AG04449 (cell line): ENCODE measurements around the gene IDH3B.

Source experiments
- CTCF ChIA-PET: fragments of 350-600 bp; formaldehyde crosslinking; extraction: SDS; loops from one replicate; lab custom pipeline; 2021; ENCODE audit warnings: antibody characterized with exemption; lab: Yijun Ruan, JAX
- POLR2A ChIA-PET: fragments of 400-600, 350-600 bp; formaldehyde crosslinking; extraction: SDS; loops from one replicate; lab custom pipeline; 2020; ENCODE audit warnings: antibody characterized with exemption, inconsistent platforms; lab: Yijun Ruan, JAX
- DNase-seq: peaks from one replicate; pipeline ENCODE4 v3.0.0-alpha.2; 2010; ENCODE audit warnings: low read depth, low spot score
- H3K4me3 ChIP-seq: 2 replicates; pipeline ENCODE4 v1.5.1; 2011; ENCODE audit warnings: low read depth, mild to moderate bottlenecking, control low read depth, low read length
- CTCF ChIP-seq: IDR thresholded peaks from one replicate; pipeline ENCODE4 v1.5.1; 2011; ENCODE audit warnings: mild to moderate bottlenecking, moderate library complexity, low read length, control low read depth, inconsistent platforms; ENCODE audit not compliant: insufficient read depth; ENCODE audit errors: missing control alignments

IDH3B gene

DNA sequence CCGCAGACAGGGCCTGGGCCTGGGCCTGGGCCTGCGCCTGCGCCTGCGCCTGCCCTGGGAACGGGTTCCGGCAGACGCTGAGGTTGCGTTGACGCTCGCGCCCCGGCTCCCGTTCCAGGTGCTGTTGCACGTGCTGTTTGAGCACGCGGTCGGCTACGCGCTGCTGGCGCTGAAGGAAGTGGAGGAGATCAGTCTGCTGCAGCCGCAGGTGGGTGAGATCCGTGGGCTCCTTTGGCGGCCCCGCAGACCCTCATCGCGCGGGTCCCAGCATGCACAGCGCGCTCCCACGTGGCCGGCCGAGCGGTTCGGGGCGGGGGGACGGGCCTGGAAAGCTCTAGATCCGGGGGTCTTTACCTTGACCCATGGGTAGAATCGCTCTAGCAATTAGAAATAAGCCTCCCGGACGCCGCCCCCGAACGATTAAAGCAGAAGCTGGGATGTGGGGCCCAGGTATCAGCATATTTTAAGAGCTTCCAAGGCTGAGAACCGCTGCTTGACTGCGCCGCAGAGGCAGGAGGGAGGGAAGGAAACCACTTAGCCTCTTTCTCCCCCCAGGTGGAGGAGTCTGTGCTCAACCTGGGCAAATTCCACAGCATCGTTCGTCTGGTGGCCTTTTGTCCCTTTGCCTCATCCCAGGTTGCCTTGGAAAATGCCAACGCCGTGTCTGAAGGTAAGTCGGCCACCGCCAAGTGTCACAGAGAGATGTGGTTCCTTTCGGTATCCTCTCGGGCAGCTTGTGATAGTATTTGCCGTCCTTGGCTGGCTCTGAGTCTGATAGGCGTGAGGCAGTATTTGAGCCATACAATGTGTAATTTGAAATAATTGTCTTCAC lies 11.1 kb downstream of the IDH3B start:
- POLR2A ChIA-PET, result interaction anchor here (0.6 to 4.5 kb wide), 12 partner anchors 8 to 589 kb away, joined by 3 to 36 read pairs (median 4); partner anchors contain the start of genes IDH3B and SNRPB
- CTCF ChIA-PET, result interaction anchor here (1.0 to 2.8 kb wide), 3 partner anchors 128 to 131 kb away, joined by 7 to 12 read pairs (median 9); no protein-coding TSS in a partner anchor
- DNase-seq, result no peak

GRCh38 chr20:2651772-2652723 lies 12.0 kb downstream of the IDH3B start, which contains the start of gene NOP56:
TSS of gene NOP56 (plus strand) at chr20:2652632. CDS start at chr20:2652661, 29 bp downstream.
- CTCF ChIA-PET, result interaction anchor here (1.0 to 2.8 kb wide), 3 partner anchors 9 to 130 kb away, joined by 3 to 12 read pairs (median 7); no protein-coding TSS in a partner anchor
- POLR2A ChIA-PET, result interaction anchor here (0.5 to 4.5 kb wide), 16 partner anchors 8 to 590 kb away, joined by 3 to 36 read pairs (median 4); partner anchors contain the start of genes IDH3B and SNRPB
- no peak for TF ChIP-seq CTCF
- DNase-seq, result no peak
- peak within 1 kb of the TSS; percentile 90 for H3K4me3 ChIP-seq

More for the DNA sequence above, 11.1 kb downstream of the IDH3B start:
- peak overlapping the region; percentile 90 for H3K4me3 ChIP-seq
- TF ChIP-seq CTCF, result no peak

DNA sequence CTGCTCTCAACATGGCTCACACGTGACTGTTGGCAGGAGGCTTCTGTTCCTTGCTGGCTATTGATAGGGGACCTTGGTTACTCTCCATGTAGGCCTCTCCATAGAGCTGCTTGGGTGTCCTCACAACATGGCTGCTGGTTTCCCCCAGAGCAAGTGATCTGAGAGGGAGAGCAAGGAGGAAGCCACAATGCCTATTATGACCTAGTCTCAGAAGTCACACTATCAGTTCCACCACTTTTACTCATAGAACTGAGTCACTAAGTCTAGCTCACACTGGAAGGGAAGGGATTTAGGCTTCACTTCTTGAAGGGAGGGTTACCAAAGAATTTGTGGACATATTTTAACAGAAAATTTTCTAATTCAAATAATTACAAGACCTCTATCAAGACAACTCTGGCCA lies 20.3 kb downstream of the IDH3B start:
- H3K4me3 ChIP-seq, result no peak overlapping the region
- TF ChIP-seq CTCF, result no peak
- ChIA-PET CTCF (interaction anchor here (0.9 to 3.1 kb wide), 6 partner anchors 12 to 136 kb away, joined by 3 to 12 read pairs (median 4); no protein-coding TSS in a partner anchor), POLR2A (no interaction called here)
- no peak for DNase-seq

GRCh38 chr20:2640899-2641298 lies 23.1 kb downstream of the IDH3B start:
- ChIA-PET CTCF (interaction anchor here (3.0 kb wide), 1 partner anchor 117 kb away, joined by 10 read pairs; no protein-coding TSS in a partner anchor), POLR2A (no interaction called here)
- no peak for TF ChIP-seq CTCF
- H3K4me3 ChIP-seq, result no peak overlapping the region
- no peak for DNase-seq

DNA sequence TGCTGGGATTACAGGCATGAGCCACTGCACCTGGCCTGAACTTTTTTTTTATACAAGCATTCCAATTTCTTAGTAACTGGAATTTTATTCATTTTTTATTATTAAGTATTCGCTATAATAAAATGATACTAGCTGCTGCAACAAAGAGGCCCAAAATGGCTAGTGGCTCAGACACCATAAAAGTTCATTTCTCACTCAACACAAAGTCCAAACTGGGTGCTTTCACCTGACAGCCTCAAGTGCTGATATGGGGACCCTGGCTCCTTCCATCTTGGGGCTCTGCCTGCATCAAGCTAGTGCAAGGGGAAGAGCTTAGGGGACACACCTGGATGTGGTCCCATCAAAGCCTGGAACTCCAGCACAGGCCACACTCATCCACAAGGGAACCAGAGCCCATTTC lies 23.8 kb downstream of the IDH3B start:
- no peak for TF ChIP-seq CTCF
- CTCF ChIA-PET, result no interaction called here
- DNase-seq, result no peak
- POLR2A ChIA-PET, result no interaction called here
- H3K4me3 ChIP-seq, result no peak overlapping the region
